PC-9 (cell line): ENCODE measurements around the gene TEX53.

ENCODE experiments used
- CTCF ChIP-seq: fragments of 200-600 bp; sonication (generic); conservative IDR thresholded peaks from 2 replicates; pipeline ENCODE4 v1.6.1; 2017; ENCODE audit warnings: mixed run types, antibody characterized with exemption, mild to moderate bottlenecking, moderate library complexity
- EZH2 ChIP-seq: fragments of 200-600 bp; sonication (generic); IDR thresholded peaks from 2 replicates; pipeline ENCODE4 v1.8.0; 2017; ENCODE audit warnings: antibody characterized with exemption, low read depth

- TF ChIP-seq CTCF (peak; percentile 82), EZH2 (no peak)
Measured at GRCh38 chr9:114681594-114682332, 24.2 kb upstream of the TEX53 start, which contains the start of gene TEX48.
